GM12875 (cell line): ENCODE data around the gene GULP1.
A peak's percentile ranks its signal among the peaks of the same experiment; 100 is the strongest.

Source experiments
- H3K4me3 ChIP-seq: one replicate; pipeline ENCODE4 v1.5.1; 2011; ENCODE audit warnings: low read depth, low read length, control low read depth
- TF ChIP-seq, protein P1 (sequence below): IDR thresholded peaks from 2 replicates; pipeline ENCODE4 v1.5.1; 2011; ENCODE audit warnings: low read depth, mild to moderate bottlenecking, control low read depth, inconsistent platforms, low read length, moderate library complexity, borderline replicate concordance; ENCODE audit not compliant: insufficient read depth

The GULP1 gene

DNA sequence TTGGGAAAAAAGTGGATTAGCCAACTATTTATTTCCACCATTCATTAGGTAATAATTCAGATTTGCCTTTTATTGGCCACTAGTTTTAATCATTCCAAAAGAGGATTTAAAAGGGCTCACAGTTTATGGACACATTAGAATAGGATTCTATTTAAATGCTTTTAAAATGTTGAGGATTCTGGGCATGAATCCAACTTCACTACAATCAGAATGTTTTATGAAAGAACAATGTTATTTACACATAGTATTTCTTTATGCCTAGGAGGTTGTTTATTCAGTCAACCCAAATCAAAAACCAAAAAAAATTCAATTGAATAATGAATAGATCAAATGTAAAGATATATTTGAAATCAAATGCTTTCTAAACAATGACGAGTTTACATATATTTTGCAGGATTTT, 232.2 kb downstream of the GULP1 start:
- TF ChIP-seq, protein P1, sequence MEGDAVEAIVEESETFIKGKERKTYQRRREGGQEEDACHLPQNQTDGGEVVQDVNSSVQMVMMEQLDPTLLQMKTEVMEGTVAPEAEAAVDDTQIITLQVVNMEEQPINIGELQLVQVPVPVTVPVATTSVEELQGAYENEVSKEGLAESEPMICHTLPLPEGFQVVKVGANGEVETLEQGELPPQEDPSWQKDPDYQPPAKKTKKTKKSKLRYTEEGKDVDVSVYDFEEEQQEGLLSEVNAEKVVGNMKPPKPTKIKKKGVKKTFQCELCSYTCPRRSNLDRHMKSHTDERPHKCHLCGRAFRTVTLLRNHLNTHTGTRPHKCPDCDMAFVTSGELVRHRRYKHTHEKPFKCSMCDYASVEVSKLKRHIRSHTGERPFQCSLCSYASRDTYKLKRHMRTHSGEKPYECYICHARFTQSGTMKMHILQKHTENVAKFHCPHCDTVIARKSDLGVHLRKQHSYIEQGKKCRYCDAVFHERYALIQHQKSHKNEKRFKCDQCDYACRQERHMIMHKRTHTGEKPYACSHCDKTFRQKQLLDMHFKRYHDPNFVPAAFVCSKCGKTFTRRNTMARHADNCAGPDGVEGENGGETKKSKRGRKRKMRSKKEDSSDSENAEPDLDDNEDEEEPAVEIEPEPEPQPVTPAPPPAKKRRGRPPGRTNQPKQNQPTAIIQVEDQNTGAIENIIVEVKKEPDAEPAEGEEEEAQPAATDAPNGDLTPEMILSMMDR: no peak
- H3K4me3 ChIP-seq: no peak overlapping the region

DNA sequence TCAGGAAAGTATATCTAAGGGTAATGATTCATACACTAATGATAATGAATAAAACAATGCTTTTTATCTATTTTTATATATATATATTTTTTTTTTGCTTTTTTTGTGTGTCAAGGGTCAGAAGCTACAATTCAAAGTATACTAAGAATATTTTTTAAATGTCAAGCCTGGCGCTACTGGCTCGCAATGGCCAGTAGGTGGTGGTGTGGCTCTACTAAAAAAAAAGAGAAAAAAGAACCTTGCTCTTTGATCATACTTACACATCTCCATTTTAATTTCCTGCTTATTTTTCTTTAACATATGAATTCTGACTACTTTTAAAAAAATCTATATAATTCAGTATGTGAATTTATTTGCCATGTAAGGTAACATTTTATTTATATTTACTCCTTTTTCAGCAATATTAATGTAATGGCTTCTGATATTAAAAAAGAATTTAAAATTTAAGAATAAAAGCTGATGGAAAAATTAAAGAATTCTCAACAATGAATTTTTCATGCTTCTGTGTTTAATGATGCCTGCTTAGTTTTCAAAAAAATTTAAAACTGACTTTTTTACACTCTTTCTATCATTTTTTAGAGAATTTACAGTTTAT, 232.9 kb downstream of the GULP1 start:
- TF ChIP-seq, protein P1: peak; percentile 45; the same call in 1 of the 2 replicates
- no peak overlapping the region for H3K4me3 ChIP-seq

DNA sequence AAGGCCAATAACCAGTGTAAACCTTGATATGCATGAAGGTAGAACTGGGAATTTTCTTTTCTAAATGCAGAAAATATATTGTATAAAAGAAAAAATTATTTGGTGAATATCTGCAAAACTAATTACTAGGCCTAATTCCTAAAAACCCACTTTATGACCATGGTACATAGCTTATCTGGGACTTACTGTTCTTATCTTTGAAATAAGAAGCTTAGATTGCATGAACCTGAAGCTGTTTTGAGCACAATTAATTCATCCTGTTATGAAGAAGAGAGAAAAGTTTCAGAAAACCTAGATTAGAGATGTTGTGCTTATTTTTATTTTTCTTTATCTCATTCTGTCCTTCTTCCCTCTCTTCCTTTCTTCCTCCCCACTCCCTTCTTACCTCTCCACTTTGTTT, 235.0 kb downstream of the GULP1 start:
- no peak overlapping the region for H3K4me3 ChIP-seq
- TF ChIP-seq, protein P1: no peak

DNA sequence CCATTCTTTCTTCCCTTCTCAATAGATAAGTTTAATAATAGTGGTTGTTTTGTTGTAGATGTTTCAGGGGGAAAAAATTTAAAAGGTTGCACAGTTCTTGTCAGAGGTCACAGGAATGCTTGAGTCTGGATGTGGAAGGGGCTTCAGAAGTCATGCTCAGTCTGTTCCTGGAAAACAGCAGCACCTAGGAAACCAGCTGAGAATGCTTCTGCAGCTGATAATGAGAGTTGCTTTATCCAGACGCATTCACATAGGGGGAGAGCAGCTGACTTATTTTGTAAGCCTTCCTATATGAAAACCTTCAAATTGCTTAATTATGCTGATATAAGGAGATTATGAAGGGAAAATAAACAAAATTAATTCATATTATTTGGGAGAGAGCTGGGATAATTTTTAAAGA, 235.5 kb downstream of the GULP1 start:
- no peak overlapping the region for H3K4me3 ChIP-seq
- TF ChIP-seq, protein P1: no peak

DNA sequence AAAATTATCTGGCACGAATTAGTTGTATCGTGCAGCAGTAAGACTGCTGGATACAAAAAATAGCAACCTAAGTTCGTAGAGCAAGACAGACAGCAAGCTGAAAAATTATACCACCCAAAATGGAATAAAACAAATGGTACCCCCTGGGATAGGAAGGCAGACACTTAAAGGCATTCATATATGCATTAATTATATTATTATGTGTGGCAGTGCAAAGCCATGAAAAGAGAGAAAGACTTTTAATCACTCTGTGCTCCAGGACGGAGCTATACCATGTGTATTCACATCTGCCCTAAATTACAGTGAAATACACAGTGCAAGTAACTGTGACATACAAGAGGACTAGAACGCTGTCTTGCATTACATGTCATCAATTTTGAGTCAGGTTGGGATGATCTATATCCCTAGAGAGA, 235.9 kb downstream of the GULP1 start:
- TF ChIP-seq, protein P1: no peak
- H3K4me3 ChIP-seq: no peak overlapping the region

DNA sequence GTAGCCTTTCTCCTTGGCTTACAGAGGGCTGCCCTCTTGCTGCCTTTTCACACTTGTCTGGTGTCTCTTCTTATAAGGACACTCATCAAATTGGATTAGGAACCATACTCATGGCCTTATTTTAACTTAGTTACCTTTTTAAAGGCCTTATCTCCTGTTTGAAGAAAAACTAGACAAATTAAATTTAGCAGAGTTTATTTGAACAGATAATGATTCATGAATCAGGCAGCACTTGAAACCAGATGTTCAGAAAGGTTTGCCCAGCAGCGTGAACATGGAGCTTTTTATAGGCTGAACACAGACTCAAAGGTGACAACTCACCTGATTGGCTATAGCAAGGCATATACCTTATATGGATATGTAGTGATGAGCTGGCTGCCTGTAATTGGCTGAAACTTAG, 238.0 kb downstream of the GULP1 start:
- no peak overlapping the region for H3K4me3 ChIP-seq
- TF ChIP-seq, protein P1: no peak

DNA sequence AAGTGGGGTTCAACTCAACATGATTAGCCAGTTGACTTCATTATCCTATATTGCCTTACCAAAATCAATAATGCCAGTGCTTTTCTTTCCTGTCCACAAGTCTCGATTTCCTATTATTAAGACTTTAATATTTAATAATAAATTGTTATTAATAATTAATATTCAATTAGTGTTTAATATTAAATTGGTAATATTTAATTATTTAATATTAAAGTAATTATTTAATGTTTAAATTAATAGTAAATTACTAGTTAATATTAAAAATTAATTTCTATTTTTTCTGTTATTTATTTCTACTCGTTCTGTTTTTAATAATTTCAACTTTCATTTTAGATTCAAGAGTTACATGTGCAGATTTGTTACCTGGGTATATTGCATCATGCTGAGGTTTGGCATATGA, 243.2 kb downstream of the GULP1 start:
- H3K4me3 ChIP-seq: no peak overlapping the region
- TF ChIP-seq, protein P1: no peak
